ENCODE data around the gene PSPH. TPM values are rescaled to one million over a fixed set of nuclear protein-coding genes. Genes with fewer than 3 reads are reported as not detected.

The PSPH gene
- total and polyA plus RNA-seq, 4 donors = 5.5 to 35.9 (median 9.0) TPM

DNA sequence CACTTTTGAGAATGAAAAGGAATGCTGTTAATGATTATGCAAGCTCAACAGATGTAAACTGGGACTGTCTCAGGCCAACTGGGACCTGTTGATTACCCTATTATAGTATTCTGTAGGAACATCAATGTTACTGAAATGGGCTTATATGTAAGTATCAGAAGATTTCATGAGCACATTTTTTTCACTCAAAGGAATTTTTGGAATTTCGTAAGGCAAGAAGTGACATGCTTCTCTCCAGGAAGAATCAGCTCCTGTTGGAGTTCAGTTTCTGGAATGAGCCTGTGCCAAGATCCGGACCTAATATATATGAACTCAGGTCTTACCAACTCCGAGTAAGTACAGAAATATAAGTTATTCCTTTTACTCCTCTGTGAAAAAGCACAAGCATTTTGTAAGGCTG lies 67.7 kb downstream of the PSPH start:
- TF ChIP-seq, protein P1, sequence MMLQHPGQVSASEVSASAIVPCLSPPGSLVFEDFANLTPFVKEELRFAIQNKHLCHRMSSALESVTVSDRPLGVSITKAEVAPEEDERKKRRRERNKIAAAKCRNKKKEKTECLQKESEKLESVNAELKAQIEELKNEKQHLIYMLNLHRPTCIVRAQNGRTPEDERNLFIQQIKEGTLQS (IDR thresholded peaks at IDR 0.05) = no peak
- TF ChIP-seq HNF4G (IDR thresholded peaks at IDR 0.05) = no peak
- DNase-seq (ENCODE audit: low spot score) = no peak
- no peaks in the 10 kb centered on the region for H3K9me3 ChIP-seq (ENCODE audit: control insufficient read depth in 4 of 4, low read length in 3 of 4)
- H3K4me1 ChIP-seq (ENCODE audit: control insufficient read depth in 4 of 4, insufficient read depth in 4 of 4, low read length in 3 of 4) = no peaks in the 10 kb centered on the region
- peaks cover 8 to 61% (median 48%) of the 10 kb centered on the region in 4 donors for H3K36me3 ChIP-seq (ENCODE audit: control insufficient read depth in 4 of 4, insufficient read depth in 3 of 4, low read depth in 1 of 4, low read length in 3 of 4)
- H3K27ac ChIP-seq (ENCODE audit: low read depth in 1 of 2, low read length in 2 of 2) = no peak overlapping the region
- no peak overlapping the region for H3K4me3 ChIP-seq (ENCODE audit: low read depth in 1 of 3, low read length in 3 of 3)
- no peaks in the 10 kb centered on the region for H3K27me3 ChIP-seq (ENCODE audit: control insufficient read depth in 4 of 4, insufficient read depth in 4 of 4, low read length in 3 of 4)
- no peak overlapping the region for H3K9ac ChIP-seq (ENCODE audit: low read depth in 1 of 2, low read length in 2 of 2)
- WGBS = 95% methylated on average over 3 of the region's 3 CpGs

DNA sequence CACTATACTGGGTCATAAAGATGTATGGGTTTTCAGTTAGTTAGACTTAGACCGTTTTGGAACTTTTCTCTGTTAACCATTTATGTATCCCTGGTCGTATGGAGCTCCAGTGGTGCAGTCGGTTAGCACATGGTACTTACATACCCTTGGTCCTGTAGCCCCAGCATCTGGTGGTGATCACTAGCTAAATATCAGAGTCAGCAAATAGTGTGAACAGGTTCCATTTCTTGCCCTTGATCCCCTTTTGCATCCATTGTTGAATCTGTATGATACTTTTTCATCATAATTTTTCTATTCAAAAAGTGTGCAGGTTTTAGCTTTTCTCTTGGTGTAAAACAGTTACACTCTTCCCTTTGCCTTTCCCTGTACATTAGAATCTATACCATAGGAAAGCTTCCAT lies 71.0 kb downstream of the PSPH start:
- no peaks in the 10 kb centered on the region for H3K27me3 ChIP-seq (ENCODE audit: control insufficient read depth in 4 of 4, insufficient read depth in 4 of 4, low read length in 3 of 4)
- no peak overlapping the region for H3K4me3 ChIP-seq (ENCODE audit: low read depth in 1 of 3, low read length in 3 of 3)
- no peak overlapping the region for H3K9ac ChIP-seq (ENCODE audit: low read depth in 1 of 2, low read length in 2 of 2)
- no peak overlapping the region for H3K27ac ChIP-seq (ENCODE audit: low read depth in 1 of 2, low read length in 2 of 2)
- TF ChIP-seq NR2F2 (IDR thresholded peaks at IDR 0.05) = no peak
- TF ChIP-seq, protein P2, sequence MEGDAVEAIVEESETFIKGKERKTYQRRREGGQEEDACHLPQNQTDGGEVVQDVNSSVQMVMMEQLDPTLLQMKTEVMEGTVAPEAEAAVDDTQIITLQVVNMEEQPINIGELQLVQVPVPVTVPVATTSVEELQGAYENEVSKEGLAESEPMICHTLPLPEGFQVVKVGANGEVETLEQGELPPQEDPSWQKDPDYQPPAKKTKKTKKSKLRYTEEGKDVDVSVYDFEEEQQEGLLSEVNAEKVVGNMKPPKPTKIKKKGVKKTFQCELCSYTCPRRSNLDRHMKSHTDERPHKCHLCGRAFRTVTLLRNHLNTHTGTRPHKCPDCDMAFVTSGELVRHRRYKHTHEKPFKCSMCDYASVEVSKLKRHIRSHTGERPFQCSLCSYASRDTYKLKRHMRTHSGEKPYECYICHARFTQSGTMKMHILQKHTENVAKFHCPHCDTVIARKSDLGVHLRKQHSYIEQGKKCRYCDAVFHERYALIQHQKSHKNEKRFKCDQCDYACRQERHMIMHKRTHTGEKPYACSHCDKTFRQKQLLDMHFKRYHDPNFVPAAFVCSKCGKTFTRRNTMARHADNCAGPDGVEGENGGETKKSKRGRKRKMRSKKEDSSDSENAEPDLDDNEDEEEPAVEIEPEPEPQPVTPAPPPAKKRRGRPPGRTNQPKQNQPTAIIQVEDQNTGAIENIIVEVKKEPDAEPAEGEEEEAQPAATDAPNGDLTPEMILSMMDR (IDR thresholded peaks at IDR 0.05; ENCODE audit: low read depth, low read length, missing input control) = no peak
- TF ChIP-seq SP1 (IDR thresholded peaks at IDR 0.05) = no peak
- no peak for TF ChIP-seq YY1 (IDR thresholded peaks at IDR 0.05)
- no peak for TF ChIP-seq EGR1 (IDR thresholded peaks at IDR 0.05; ENCODE audit: low read depth in 2 of 2)
- TF ChIP-seq, protein P1 (IDR thresholded peaks at IDR 0.05) = no peak
- TF ChIP-seq RAD21 (IDR thresholded peaks at IDR 0.05) = no peak
- TF ChIP-seq TAF1 (conservative IDR thresholded peaks at IDR 0.05) = no peak
- no peak for TF ChIP-seq HNF4A (conservative IDR thresholded peaks at IDR 0.05)
- no peak for TF ChIP-seq HNF4G (IDR thresholded peaks at IDR 0.05)
- TF ChIP-seq, protein P3, sequence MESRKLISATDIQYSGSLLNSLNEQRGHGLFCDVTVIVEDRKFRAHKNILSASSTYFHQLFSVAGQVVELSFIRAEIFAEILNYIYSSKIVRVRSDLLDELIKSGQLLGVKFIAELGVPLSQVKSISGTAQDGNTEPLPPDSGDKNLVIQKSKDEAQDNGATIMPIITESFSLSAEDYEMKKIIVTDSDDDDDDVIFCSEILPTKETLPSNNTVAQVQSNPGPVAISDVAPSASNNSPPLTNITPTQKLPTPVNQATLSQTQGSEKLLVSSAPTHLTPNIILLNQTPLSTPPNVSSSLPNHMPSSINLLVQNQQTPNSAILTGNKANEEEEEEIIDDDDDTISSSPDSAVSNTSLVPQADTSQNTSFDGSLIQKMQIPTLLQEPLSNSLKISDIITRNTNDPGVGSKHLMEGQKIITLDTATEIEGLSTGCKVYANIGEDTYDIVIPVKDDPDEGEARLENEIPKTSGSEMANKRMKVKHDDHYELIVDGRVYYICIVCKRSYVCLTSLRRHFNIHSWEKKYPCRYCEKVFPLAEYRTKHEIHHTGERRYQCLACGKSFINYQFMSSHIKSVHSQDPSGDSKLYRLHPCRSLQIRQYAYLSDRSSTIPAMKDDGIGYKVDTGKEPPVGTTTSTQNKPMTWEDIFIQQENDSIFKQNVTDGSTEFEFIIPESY (IDR thresholded peaks at IDR 0.05) = no peak
- no peak for TF ChIP-seq GABPA (IDR thresholded peaks at IDR 0.05 in 1 of 2, conservative IDR thresholded peaks at IDR 0.05 in 1 of 2)
- TF ChIP-seq JUND (IDR thresholded peaks at IDR 0.05) = no peak
- TF ChIP-seq, protein P4, sequence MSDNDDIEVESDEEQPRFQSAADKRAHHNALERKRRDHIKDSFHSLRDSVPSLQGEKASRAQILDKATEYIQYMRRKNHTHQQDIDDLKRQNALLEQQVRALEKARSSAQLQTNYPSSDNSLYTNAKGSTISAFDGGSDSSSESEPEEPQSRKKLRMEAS (IDR thresholded peaks at IDR 0.05) = no peak
- TF ChIP-seq, protein P5, sequence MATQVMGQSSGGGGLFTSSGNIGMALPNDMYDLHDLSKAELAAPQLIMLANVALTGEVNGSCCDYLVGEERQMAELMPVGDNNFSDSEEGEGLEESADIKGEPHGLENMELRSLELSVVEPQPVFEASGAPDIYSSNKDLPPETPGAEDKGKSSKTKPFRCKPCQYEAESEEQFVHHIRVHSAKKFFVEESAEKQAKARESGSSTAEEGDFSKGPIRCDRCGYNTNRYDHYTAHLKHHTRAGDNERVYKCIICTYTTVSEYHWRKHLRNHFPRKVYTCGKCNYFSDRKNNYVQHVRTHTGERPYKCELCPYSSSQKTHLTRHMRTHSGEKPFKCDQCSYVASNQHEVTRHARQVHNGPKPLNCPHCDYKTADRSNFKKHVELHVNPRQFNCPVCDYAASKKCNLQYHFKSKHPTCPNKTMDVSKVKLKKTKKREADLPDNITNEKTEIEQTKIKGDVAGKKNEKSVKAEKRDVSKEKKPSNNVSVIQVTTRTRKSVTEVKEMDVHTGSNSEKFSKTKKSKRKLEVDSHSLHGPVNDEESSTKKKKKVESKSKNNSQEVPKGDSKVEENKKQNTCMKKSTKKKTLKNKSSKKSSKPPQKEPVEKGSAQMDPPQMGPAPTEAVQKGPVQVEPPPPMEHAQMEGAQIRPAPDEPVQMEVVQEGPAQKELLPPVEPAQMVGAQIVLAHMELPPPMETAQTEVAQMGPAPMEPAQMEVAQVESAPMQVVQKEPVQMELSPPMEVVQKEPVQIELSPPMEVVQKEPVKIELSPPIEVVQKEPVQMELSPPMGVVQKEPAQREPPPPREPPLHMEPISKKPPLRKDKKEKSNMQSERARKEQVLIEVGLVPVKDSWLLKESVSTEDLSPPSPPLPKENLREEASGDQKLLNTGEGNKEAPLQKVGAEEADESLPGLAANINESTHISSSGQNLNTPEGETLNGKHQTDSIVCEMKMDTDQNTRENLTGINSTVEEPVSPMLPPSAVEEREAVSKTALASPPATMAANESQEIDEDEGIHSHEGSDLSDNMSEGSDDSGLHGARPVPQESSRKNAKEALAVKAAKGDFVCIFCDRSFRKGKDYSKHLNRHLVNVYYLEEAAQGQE (IDR thresholded peaks at IDR 0.05) = no peak
- DNase-seq (ENCODE audit: low spot score) = no peak
- no peaks in the 10 kb centered on the region for H3K9me3 ChIP-seq (ENCODE audit: control insufficient read depth in 4 of 4, low read length in 3 of 4)
- WGBS = 96% methylated on average over 3 of the region's 3 CpGs
- peaks cover 5 to 62% (median 49%) of the 10 kb centered on the region in 4 donors for H3K36me3 ChIP-seq (ENCODE audit: control insufficient read depth in 4 of 4, insufficient read depth in 3 of 4, low read depth in 1 of 4, low read length in 3 of 4)
- no peaks in the 10 kb centered on the region for H3K4me1 ChIP-seq (ENCODE audit: control insufficient read depth in 4 of 4, insufficient read depth in 4 of 4, low read length in 3 of 4)

Data from liver (tissue), 9 donors.